ENCODE data around the gene UBL7.

DNA sequence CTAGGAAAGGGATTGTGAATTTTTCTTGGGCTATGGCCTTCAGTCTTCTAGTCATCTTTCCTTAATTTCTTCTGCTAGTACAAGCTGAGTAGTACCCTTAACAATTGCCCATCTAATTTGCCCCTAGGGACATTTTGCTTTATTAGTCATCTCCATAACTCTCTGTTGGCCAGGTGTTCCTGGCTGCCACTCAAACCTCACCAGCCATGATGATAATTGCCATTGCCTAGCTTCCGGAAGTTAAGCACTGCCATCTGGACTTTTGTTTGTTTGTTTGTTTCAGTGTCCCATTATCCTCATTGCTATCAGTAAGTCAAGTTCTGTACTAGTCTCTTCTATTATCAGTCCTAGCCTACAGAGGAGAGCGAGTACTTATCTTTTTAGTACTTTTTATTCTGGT, 36.6 kb upstream of the UBL7 start:
- TF ChIP-seq, protein P1, sequence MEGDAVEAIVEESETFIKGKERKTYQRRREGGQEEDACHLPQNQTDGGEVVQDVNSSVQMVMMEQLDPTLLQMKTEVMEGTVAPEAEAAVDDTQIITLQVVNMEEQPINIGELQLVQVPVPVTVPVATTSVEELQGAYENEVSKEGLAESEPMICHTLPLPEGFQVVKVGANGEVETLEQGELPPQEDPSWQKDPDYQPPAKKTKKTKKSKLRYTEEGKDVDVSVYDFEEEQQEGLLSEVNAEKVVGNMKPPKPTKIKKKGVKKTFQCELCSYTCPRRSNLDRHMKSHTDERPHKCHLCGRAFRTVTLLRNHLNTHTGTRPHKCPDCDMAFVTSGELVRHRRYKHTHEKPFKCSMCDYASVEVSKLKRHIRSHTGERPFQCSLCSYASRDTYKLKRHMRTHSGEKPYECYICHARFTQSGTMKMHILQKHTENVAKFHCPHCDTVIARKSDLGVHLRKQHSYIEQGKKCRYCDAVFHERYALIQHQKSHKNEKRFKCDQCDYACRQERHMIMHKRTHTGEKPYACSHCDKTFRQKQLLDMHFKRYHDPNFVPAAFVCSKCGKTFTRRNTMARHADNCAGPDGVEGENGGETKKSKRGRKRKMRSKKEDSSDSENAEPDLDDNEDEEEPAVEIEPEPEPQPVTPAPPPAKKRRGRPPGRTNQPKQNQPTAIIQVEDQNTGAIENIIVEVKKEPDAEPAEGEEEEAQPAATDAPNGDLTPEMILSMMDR (IDR thresholded peaks at IDR 0.05; ENCODE audit: low read depth, low read length): no peak
- TF ChIP-seq EZH2phosphoT487 (IDR thresholded peaks at IDR 0.05; ENCODE audit: low read depth): no peak
